Activated naive CD4-positive, alpha-beta T cell treated with anti-CD3 and anti-CD28 coated beads, Interleukin-2, amount 10 ng/mL, durations not matched to agents 5 hours and 36 hours (primary cell): ENCODE data around the gene CENPL. TPM values are rescaled to one million over a fixed set of nuclear protein-coding genes. Genes with fewer than 3 reads are reported as not detected.

Experiments used
- total RNA-seq, 2 experiments: library from RNA; stranded (reverse); gene quantifications; one replicate each; pipeline ENCODE4 v1.2.3, GENCODE V29; 2021

The CENPL gene, protein sequence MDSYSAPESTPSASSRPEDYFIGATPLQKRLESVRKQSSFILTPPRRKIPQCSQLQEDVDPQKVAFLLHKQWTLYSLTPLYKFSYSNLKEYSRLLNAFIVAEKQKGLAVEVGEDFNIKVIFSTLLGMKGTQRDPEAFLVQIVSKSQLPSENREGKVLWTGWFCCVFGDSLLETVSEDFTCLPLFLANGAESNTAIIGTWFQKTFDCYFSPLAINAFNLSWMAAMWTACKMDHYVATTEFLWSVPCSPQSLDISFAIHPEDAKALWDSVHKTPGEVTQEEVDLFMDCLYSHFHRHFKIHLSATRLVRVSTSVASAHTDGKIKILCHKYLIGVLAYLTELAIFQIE
- 10 to 100 TPM; 22.1 to 22.4 TPM for total RNA-seq

DNA sequence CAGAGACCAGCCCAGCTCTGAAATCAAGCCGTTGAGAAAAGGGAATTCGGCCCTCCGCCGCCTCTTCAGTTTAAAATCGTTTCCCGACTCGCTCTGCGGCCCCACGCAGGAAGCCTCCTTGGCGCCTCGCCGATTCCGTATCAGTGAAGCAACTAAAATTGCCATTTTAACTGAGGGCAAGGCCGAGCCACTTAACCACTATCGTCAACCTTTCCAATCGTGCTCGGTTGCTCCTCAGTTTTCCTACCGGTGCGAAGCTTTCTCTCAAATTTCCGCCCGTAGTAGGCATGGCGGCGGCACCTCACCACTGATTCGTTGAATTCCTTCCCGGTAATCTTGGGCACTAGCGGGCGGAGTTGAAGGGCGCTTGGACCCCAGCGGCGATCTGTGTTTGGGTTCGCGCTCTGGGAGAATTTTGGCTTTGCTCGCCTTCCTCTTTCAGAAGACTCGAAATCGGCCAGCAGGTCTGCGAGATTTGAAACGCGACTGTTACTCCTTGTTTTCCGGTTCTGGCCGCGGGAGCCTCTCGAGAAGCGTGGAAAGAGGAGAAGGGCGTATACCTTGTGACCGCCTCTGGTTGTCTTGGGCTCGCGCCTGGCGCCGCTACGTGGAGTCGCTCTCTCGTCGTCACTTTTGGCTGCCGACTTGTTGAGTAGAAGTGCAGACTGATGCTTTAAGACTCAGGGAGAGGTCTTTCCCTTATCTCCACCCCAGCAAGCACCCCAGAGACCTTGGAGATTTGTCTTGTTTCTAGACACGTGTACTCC is at the start of gene CENPL, which contains the start of gene DARS2:
CENPL (minus strand) TSS at position 569 of the 767 bp plus-strand sequence. CDS start 13,584 bp downstream, outside the sequence.
DARS2 (plus strand) TSS at position 359 of the 767 bp plus-strand sequence. CDS start 557 bp downstream, outside the sequence.

DNA sequence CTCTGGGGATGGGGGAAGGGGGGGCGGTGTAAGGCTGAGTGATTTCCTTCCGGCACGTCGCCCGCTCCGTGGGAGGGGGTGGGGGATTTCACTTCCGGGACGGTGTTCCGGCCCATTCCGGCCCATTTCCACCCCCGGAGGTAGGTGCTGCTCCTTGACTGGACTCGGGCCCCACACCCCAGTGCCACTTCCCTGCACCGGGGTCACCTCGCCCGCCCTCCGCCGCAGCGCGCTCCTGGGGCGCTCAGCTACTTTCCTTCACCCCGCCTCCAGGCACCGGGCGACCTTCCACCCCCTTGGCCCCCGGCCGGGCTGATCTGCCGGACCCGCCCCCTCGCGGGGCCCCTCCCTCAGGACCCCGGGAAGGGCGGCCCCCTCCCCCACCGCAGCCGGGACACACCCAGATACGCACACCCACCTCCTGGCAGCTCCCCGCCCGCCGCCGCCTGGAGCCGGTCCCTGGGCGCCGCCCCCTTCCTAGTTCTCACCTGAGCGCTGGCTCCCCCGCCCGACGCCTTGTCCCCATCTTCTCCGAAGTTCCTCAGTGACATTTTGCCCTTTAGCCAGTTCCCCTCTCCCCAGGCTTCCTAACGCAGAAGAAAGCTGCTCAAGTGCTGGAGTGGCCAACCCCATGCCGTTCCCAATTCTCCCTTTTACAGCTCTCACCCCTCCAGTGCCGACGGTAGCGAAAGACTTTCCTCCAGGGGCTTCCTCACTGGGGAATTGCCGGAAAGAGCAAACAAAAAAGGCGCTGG is 43.8 kb upstream of the CENPL start, which contains the start of gene ZBTB37:
ZBTB37 (plus strand) TSS at position 115 of the 755 bp plus-strand sequence. CDS start 1,846 bp downstream, outside the sequence.

DNA sequence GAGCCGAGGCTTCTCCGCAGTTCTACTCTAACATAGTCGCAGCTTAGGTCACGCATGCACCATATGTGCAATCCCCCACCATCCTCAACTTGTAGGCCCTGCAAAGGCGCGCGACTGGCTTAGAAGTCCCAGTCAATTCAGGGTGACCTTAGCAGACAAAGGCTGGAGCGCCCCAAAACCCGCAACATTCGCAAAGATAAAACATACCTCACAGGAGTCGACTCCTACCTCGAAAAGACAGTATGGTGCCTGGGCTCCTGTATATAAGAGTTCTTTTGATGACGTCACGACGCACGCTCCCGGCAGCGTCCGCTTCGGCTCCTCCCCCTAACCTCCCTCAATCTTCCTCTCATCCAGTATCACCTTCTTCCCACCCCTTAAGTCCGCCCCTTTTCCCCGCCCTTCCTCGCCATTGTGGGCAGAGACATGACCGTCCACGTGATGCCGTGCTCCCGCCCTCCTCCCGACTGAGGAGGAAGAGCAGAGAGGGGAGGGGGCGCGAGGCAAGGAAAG is 43.1 kb upstream of the CENPL start, which contains the start of gene GAS5:
GAS5 (minus strand) TSS at position 237 of the 513 bp plus-strand sequence.

Other genes with a start within 250 kb of the CENPL start
- not detected for gene SLC9C2, start 221.8 kb downstream of the CENPL start, total RNA-seq
- gene TEX50, start 189.5 kb downstream of the CENPL start, total RNA-seq = not detected
- not detected for gene ANKRD45, start 155.0 kb downstream of the CENPL start, total RNA-seq
- gene KLHL20, start 109.9 kb downstream of the CENPL start, total RNA-seq = 10 to 100 TPM; 20.3 to 21.1 TPM
- 10 to 100 TPM; 19.8 to 21.4 TPM for gene DARS2, start 210 bp downstream of the CENPL start, total RNA-seq
- 100 to 1,000 TPM; 488 to 496 TPM for gene GAS5, start 43.1 kb upstream of the CENPL start, total RNA-seq
- gene ZBTB37, start 43.5 kb upstream of the CENPL start, total RNA-seq = 10 to 100 TPM; 11.0 to 13.0 TPM
- gene SERPINC1, start 92.4 kb upstream of the CENPL start, total RNA-seq = not detected
- 10 to 100 TPM; 30.5 to 33.8 TPM for gene RC3H1, start 197.5 kb upstream of the CENPL start, total RNA-seq